ENCODE data around the gene SERP2.

Gene SERP2

GRCh38 chr13:44413095-44413494 is 39.5 kb downstream of the SERP2 start:
- DNase-seq = no peak

DNA sequence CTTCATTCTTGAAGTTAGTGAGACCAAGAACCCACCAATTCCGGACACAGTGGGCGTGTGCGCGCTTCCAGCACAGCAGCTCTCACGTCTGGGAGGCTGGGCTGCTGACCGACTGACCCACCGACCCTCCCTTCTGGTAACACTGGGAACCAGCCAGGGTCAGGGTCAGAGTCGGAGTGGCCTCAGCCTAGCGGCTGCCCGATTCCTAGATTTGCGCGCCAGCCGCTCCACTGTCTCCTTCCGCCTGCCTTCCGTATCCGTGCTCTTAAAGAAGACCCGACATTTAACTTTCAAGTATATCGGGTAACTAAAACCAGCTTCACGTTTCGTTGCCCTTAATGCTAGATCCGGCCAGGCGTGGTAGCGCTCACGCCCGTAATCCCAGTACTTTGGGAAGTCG is 41.1 kb downstream of the SERP2 start:
- DNase-seq = no peak

- DNase-seq = no peak
Observed at GRCh38 chr13:44415815-44416214, 42.2 kb downstream of the SERP2 start.

DNA sequence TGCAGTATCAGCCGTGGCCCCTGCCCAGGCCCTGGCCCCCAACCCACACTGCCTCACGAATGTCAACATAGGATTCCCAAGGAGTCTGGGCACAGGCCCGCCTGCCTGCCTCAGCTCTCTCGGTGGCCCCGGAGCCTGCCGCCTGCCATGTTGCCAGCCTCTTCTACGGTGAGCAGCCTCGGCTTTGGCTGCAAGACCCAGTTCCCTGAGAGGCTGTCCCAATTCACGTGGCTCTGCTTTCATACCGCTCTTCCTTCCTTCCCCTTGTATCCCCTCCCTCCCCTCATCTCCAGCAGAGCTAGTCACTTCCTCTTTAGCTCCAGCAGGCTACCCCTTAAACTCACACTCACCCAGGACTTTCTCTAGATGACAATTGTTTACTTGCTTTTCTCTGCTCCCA is 42.7 kb downstream of the SERP2 start:
- no peak for DNase-seq

GRCh38 chr13:44416744-44417143 is 43.1 kb downstream of the SERP2 start:
- DNase-seq = no peak

- DNase-seq = no peak
Observed at GRCh38 chr13:44417446-44417845, 43.8 kb downstream of the SERP2 start.

DNA sequence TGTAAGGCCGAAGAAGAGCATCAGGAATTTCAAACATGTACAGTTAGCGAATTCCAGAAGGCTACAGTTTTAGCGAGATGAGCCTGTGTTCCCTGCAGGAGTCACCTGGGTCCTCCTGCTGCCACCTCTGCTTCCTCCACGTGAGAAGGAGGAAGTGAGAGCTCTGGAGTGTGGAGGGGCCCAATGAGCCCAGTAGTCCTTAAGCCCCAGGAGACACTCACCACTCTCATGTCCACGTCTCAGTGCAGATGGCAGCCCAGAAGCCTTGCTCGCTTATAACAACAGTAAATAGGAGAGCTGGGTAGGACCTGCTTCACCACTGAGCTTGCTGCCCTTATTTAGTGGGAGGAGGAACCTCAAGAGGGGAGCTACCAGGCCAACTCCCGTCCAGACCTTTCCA is 44.3 kb downstream of the SERP2 start:
- DNase-seq = no peak

- no peak for DNase-seq
Observed at GRCh38 chr13:44420376-44421220, 47.0 kb downstream of the SERP2 start.

GRCh38 chr13:44421853-44422525 is 48.4 kb downstream of the SERP2 start:
- no peak for DNase-seq

DNA sequence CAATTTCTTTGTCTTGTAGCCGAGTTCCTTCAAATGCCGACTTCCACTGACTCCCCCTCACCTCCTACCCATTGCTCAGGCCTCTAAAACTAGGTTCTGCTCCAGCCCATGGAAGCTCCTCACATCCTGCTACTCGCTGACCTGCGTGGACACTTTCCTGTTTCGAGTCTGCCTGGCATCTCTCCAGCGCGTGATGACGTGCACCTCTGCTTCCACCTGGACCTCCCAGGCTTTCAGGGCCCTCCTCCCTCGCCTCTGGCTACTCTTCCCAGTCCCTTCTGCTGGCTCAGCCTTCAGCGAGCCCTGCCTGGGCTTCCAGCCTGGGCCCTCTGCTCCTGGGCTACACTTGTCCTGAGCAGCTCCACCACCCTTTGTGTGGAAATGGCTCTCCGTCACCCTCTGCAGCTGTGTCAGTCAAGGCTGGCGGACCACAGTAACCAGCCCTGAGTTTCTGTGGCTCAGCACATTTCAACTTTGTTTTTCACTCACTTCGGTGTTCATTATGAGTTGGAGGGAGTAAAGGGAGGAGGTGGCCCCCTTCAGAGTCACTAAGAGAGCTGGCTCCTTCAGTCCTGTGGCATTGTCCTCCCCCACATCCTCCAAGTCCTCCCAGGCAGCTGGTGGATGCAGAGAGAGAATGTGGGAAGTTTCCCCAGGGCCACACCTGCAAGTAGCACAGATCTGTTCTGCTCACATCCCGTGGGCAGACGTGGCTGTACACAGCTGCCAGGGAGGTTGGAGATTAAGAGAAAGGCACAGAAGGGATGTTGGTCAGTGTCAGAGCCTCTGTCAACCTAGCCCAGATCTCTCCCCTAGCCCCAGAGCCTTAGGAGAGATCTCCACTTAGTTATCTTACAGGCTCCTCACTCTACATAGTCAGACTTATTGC is 49.4 kb downstream of the SERP2 start:
- no peak for DNase-seq

- DNase-seq = no peak
Observed at GRCh38 chr13:44423824-44424223, 50.2 kb downstream of the SERP2 start.

- DNase-seq = no peak
Observed at GRCh38 chr13:44425041-44425814, 51.6 kb downstream of the SERP2 start.

GRCh38 chr13:44425815-44426078 is 52.1 kb downstream of the SERP2 start:
- no peak for DNase-seq

- no peak for DNase-seq
Observed at GRCh38 chr13:44426461-44426860, 52.8 kb downstream of the SERP2 start.

DNA sequence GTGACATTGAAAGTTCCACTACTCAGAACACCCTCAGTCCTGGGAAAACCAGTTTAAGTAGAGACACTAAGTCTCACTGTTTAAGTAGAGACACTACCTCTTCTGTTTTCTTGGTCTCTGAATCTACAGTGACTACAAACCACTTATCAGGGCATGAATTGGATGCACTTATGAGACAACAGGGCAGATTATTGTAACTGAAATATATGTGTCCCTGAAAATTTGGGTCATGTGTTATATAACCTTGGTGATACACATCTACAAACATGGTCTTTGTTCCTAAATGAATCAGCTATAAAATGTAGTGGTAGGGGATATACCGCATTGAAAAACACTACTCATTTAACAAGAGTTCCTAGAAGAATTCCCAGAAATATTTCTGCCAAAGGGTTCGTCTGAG is 55.7 kb downstream of the SERP2 start:
- DNase-seq = no peak

GRCh38 chr13:44431150-44431549 is 57.5 kb downstream of the SERP2 start:
- no peak for DNase-seq

DNA sequence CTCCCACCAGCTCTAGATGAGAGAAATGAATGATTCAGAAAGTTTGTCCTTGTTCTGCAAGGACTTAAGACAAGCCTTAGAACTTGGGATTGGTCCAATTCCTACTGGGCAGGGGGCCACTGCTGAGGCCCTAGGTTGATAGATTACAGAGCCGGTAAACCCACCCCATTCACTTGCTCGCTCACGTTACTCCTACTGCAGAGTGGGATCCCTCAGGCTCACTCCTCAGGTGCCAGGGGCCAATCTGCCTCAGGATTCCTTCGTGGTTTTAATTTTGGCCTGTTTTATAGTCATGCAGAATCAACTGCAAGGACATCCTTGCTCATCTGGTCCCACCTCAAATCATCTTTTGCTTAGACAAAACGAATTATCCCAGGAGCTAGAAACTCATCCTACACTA is 59.0 kb downstream of the SERP2 start:
- no peak for DNase-seq

GRCh38 chr13:44433863-44434765 is 60.5 kb downstream of the SERP2 start:
- no peak for DNase-seq

- DNase-seq = no peak
Observed at GRCh38 chr13:44434766-44435141, 61.1 kb downstream of the SERP2 start.

DNA sequence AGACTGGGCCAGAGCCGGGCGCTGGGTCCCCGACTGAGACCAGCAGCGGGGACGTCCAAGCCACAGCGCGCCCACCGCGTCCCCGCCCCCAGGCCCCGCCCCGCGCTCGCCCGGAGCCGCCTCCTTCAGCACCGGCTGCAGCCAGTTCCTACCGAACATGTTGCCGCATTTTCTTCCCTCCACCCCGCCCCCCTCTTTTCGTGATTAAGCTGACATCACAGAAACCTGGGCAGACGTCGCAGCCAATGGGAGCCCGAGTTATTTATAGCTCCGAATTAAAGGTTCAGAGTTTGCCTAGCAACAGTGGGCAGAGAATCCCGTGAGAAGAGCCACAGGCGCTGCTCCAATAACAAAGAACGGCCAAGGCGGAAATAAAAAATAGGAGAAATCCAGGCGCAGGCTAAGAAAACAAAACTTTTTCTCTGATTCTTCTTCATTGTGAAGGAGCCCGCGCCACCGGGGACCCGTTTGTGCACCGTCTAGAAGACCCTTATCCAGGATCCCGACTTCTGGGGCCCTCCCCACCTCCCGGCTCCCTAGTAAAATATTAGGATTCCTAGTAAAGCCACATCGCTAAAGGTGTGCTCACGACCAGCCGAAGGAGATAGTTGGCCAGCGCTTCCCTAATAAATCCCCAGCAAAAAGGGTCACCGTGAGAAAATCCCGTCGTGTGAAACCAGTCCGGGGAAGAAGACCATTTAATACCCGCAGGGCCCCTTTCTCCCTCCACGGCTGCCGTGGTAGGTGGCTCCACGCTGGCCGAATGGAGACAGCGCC is 61.7 kb downstream of the SERP2 start:
- peak; percentile 92 for DNase-seq

GRCh38 chr13:44435919-44436510 is 62.4 kb downstream of the SERP2 start:
- no peak for DNase-seq
